HG03565 (cell line): Measurements from ENCODE around the gene SLC6A18.
"Not testable (repeated sequence)": the region's sequence is repeated elsewhere in the genome, so short reads cannot be mapped to it uniquely, and the experiment has no call there.

Source experiments
- ATAC-seq: cut with Tn5 transposase; IDR thresholded peaks from one replicate; pipeline ENCODE4 v1.9.1; 2021; ENCODE audit warnings: mild to moderate bottlenecking, moderate library complexity; ENCODE audit not compliant: unreplicated experiment

Gene SLC6A18

DNA sequence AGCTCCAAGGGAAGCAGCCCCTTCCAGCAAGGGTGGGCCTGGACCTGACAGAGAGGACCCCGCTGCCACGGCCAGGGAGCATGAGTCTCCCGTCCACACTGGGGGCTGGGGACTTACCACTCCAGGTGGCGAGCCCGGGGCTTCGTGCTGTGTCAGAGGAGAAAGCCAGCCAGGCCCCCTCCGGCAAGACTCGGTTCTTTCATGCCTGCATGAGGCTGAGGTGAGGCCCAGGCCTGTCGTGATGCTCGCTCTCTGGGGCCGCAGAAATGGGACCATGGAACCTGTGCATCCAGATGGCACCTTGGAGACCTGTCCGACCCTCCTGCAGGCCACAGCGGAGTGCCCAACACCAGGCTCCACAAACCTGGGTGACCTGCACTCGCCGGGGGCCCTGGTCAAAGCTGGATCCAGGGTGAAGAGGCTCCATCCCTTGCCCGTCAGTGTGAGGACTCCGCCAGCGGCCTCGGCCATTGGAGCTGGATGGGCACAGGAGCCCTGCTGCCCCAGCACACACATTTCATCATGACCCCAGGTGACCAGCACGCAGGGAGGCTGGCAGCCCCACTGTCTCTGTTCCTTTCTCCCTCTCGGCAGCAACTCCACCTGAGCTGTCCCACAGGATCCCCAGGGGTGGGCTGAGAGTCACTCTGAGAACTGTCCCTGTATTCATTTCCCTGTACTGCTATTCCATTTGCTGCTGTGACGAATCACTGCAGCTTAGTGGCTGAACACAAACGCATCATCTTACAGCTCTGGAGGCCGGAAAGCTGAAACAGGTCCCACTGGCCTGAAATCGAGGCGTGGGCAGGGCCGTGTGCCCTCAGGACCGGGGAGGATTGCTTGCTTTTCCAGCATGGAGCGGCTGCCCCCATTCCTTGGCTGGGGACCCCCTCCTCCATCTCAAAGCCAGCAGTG is 24.4 kb downstream of the SLC6A18 start:
- no peak for ATAC-seq

GRCh38 chr5:1251678-1252580 is 26.7 kb downstream of the SLC6A18 start:
- no peak for ATAC-seq

DNA sequence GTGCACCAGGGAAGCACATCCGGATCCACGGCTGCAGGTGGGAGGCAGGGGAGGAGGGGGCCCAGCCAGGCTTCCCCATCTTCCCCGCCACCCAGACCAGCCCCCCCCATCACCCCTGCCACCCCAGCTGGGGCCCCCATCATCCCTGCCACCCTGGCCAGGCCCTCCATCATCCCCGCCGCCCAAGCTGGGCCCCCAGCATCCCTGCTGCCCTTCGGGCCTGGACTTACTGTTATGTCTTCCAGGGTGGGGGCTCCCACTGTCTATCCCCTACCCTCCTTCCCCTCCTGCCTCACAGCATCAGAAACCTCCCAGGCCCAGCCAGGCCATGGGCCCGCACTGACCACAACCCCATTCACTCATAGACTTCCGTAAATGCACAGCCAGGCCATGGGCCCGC is 27.5 kb downstream of the SLC6A18 start:
- no peak for ATAC-seq

DNA sequence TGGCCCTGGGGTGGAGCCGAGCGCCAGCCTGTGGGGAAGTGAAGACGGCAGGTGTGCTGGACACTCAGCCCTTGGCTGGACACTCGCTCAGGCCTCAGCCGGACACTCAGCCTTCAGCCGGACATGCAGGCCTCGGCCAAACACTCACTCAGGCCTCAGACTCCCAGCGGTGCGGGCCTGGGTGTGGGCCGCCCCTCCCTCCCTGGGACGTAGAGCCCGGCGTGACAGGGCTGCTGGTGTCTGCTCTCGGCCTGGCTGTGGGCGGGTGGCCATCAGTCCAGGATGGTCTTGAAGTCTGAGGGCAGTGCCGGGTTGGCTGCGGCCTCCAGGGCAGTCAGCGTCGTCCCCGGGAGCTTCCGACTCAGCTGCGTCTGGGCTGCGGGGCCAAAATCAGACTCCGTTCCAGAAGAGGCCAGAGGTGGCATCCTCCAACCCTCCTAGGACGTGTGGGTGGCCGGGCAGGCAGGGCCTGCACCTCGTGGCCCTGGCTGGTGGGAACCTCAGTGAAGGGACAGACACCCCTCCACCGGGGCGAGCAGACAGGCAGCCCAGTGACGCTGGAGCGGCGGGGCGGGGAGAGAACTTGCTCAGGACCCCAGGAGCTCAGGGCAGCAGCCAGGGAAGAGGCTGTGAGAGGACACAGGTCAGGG is 28.4 kb downstream of the SLC6A18 start:
- no peak for ATAC-seq

DNA sequence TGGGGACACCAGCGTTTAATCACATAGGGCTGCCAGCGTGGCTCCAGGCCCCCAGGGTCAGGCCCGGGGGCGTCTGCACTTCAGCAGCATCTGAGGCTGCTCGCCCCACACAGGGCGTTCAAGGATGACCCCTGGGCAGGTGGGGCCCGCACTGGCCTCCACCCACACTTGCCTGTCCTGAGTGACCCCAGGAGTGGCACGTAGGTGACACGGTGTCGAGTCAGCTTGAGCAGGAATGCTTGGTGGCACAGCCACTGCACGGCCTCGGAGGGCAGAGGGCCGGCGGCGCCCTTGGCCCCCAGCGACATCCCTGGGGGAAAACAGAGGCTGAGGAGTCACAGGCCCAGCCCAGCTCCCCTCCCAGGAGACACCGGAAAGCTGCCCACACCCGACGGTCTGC is 29.0 kb downstream of the SLC6A18 start:
- ATAC-seq: no peak

DNA sequence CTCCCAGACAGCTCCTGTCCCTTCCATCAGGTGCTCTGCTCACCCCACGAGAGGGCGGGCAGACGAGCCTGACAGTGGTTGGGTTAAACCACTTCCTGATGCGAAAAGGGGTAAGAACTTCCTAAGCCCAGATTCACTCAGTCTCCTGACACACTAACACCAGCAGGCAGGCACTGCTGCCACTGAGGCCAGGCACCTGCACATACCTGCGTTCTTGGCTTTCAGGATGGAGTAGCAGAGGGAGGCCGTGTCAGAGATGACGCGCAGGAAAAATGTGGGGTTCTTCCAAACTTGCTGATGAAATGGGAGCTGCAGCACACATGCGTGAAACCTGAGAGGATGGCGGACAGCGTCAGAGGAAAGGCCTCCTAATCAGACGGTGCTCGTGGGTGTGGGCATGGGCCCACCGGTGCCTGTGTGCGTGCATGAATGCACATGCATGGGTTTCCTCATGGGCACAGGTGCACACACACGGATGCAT is 29.9 kb downstream of the SLC6A18 start:
- no peak for ATAC-seq

- ATAC-seq: no peak
These were observed 31.6 kb downstream of the SLC6A18 start for GRCh38 chr5:1256776-1257175.

DNA sequence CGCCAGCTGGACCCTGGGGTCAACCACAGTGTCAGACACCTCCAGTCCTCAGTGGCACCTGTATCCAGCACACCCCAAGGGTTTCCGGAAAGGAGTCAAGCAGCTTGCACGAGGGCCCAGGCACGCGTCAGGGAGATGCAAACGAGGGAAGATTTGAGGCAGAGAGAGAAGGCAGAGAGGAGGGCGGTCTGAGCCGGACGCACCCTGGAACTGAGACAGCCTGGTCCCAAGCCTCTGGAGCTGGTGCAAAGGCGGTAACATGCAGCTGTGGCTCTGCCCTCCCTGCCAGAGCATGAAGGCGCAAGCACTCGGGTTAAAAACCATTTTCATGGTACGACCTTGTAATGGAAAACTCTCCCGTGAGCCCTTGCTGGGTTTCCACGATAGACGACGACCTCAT is 32.2 kb downstream of the SLC6A18 start:
- no peak for ATAC-seq

DNA sequence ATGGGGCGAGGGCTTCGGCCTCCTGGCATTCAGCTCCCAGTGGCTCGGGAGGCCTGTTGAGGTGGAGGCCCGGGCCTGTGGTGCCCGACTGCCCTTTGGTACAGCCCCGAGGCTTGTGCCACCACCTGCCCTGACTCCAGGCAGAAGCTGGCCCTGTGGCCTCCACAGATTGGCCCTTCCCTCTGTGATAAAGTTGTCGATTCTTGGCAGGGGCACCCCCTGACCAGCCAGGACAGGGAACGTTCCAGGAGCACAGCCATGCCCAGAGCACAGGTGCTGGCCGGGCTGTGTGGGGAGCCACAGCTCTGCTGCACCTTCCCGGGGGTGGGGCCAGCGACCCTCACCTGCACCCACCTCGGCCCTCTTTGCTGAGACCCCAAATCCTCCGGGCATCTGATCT is 32.7 kb downstream of the SLC6A18 start:
- no peak for ATAC-seq

DNA sequence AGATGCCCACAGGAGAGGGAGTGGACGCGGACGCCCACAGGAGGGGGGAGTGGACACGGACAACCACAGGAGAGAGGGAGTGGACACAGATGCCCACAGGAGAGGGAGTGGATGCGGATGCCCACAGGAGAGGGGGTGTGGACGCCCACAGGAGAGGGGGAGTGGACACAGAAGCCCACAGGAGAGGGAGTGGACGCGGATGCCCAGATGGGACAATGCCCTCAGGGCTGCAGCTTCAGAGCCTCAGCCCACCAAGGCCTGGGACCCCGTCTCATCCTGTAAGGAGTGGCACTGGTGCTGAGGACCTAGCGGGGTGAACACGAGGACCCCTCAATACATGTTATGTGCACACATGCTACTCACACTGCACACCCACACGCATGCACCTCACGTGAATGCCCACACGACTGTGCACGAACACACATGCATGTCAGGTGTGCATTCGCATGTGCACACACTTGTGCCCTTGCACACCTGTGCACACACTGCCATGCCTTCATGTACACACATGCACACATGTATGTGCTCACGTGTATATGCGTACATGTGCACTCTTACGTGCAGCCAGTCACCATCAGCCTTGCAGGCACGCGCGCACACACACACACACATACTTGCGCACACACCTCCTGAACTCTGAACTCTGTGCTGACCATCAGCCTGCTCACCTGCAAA is 34.8 kb downstream of the SLC6A18 start:
- ATAC-seq: no peak

DNA sequence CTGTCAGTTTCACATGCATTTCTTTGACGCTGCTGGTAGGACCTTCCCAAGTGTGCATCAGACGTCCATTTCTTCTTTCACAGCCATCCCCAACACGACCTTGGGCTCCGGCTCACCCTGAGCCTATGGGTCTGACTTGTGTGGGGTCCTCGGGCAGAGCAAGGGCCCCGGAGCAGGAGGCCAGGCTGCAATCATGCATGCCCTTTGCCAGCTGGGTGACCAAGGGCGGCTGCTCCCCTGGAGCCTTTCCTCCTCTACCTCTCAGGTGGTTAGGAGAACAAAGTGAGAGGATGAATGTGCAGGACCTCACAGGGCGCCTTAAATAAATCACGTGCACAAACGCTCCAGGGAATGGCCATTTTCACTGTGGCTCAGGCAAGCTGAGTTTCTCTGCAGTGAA is 36.5 kb downstream of the SLC6A18 start:
- no peak for ATAC-seq

GRCh38 chr5:1262381-1262780 is 37.2 kb downstream of the SLC6A18 start:
- ATAC-seq: no peak

DNA sequence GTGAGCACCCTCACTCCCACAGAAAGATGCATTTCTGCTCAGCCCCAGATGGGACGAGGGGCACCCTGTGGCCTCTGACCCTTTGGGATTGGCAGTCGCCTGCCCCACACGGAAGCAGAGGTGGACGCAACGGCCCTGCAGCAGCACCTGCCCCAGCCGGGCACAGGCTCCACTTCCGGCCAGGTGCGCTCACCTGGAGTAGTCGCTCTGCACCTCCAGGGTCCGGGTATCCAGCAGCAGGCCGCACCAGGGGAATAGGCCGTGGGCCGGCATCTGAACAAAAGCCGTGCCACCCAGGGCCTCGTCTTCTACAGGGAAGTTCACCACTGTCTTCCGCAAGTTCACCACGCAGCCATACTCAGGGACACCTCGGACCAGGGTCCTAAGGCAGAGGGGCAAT is 39.0 kb downstream of the SLC6A18 start:
- ATAC-seq: no peak

DNA sequence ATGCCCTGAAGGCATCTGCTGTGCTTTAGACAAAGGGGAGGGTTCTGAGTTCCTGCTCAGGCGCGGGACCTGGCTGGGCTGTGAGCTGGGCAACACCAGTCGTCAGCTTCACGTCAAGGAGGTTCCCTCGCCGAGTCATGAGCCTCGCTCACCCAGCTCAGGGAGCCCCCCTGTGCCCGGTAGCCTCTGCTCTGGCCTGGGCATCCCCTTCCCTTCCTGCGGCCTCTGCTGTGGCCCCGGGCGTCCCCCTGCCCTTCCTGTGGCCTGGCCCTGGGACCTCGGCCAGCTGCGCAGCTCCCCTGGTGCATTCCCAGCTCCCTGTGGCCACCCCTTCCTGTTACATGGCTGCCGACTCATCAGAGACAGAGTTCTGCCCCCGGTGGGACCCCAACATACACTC is 39.8 kb downstream of the SLC6A18 start:
- no peak for ATAC-seq

DNA sequence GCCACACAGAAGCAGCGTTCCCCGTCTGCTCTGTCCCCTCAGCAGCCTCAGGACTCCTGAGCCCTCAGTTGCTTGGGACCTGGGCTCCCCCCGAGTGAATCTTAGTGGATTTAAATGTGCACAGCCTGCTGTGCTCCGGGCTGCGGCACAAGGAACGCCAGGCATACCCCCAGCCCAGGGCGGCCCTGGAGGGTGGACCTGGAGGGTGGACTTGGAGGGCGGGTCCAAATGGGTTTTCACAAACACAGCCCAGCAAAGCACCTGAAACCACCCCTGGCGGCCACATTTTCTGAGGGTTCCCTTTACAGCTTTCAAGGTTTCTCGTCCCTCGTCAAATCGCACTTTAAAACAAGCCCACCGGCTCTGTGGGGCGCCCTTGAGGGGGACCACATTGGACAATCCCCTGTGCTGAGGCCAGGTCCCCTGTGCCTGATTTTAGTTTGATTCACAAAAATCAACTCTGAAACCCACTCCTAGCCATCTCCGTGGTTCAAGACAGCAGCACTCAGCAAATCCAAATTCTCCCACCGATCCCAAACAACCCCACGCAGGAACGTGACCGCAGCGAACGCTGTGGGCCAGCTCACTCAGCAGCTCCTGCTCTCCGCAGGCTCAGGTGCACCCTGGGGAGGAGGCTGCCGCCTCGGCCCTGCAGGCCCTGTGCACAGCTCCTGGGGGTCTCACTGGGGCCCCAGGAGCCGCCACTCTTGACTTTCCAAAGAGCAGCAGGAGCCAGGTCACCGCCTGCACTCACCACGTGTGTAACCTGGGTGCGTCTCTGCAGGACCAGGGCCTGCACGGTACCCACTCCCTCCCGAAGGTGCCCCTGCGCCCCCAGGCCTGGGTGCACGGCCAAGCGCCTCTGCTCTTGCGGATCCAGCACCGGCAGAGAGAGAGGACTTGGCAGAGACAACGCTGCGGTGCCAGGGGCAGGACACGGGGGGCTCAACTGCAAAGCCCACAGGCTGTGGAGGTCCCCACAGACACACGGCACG is 40.6 kb downstream of the SLC6A18 start:
- no peak for ATAC-seq

DNA sequence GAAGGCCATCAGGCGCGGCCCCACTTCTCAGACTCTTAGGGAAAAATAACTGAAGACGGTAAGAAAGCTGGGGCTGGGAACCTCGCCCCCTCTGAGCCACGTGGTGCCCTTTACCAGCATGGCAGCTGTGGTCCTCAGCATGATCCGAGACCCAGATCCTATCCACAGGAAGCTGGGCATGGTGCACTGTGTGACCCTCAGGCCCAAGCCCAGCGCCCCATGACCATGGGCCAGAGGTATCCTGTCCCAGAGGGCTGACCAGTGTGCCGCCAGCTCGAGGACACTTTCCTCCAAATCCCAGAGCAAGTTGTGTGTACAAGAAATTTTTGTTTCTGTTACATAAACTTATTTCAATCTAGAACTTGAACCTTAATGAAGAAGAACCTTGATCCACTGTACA is 41.6 kb downstream of the SLC6A18 start:
- ATAC-seq: no peak

DNA sequence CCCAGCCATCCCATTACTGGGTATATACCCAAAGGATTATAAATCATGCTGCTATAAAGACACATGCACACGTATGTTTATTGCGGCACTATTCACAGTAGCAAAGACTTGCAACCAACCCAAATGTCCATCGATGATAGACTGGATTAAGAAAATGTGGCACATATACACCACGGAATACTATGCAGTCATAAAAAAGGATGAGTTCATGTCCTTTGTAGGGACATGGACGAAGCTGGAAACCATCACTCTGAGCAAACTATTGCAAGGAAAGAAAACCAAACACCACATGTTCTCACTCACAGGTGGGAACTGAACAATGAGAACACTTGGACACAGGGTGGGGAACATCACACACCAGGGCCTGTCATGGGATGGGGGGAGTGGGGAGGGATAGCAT is 42.3 kb downstream of the SLC6A18 start:
- ATAC-seq: not testable (repeated sequence)

GRCh38 chr5:1268056-1268455 is 42.9 kb downstream of the SLC6A18 start:
- ATAC-seq: no peak

GRCh38 chr5:1268666-1269065 is 43.5 kb downstream of the SLC6A18 start:
- ATAC-seq: no peak
